HAP-1 (cell line): ENCODE measurements around the gene KLHL17.
A peak's percentile ranks its signal among the peaks of the same experiment; 100 is the strongest.

ENCODE experiments used
- DNase-seq, 2 experiments: peaks; one replicate each; pipeline ENCODE4 v3.0.0-alpha.2; 2016 to 2020; ENCODE audit warnings: low spot score in 2 of 2
- H3K27me3 ChIP-seq: fragments of 250-450 bp; sonication (Bioruptor Pico); 2 replicates; pipeline ENCODE4 v1.5.1; 2020; ENCODE audit warnings: low read depth, mild to moderate bottlenecking, moderate library complexity
- H3K36me3 ChIP-seq: fragments of 250-450 bp; sonication (Bioruptor Pico); replicated peaks from 2 replicates; pipeline ENCODE4 v1.5.1; 2020; ENCODE audit warnings: mild to moderate bottlenecking
- H3K4me1 ChIP-seq: fragments of 250-450 bp; sonication (Bioruptor Pico); 2 replicates; pipeline ENCODE4 v1.5.1; 2020; ENCODE audit warnings: mild to moderate bottlenecking
- H3K4me3 ChIP-seq: fragments of 250-450 bp; sonication (Bioruptor Pico); 2 replicates; pipeline ENCODE4 v1.5.1; 2020; ENCODE audit warnings: mild to moderate bottlenecking, moderate library complexity
- H3K9me3 ChIP-seq: fragments of 250-450 bp; sonication (Bioruptor Pico); 2 replicates; pipeline ENCODE4 v1.5.1; 2020; ENCODE audit warnings: mild to moderate bottlenecking, moderate library complexity
- in situ Hi-C: fragments of 300-500 bp; cut with MboI; formaldehyde crosslinking; loops from 3 replicates; pipeline ENCODE4 v1.14.3; 2020; ENCODE audit warnings: low sequenced_read_pairs, inconsistent platforms, mixed read lengths

The KLHL17 gene

GRCh38 chr1:958823-959730 is 1.3 kb upstream of the KLHL17 start, which contains the start of gene NOC2L:
NOC2L (minus strand) TSS chr1:959256; CDS start chr1:959240, 16 bp downstream.
- Histone ChIP-seq H3K4me3 (peak within 1 kb of the TSS; percentile 100), H3K36me3 (peaks cover 53% of the 10 kb centered on the region), H3K4me1 (peaks cover 8% of the 10 kb centered on the region; the same call in 1 of the 2 replicates), H3K9me3 (no peaks in the 10 kb centered on the region), H3K27me3 (no peaks in the 10 kb centered on the region)
- in situ Hi-C loops = no loop called here
- DNase-seq = peak; percentile 78 to 97

GRCh38 chr1:959731-960362 is 537 bp upstream of the KLHL17 start:
- in situ Hi-C loops = no loop called here

GRCh38 chr1:961132-961669 is 817 bp downstream of the KLHL17 start:
- in situ Hi-C loops = no loop called here
- no peaks in the 10 kb centered on the region for H3K27me3 ChIP-seq
- H3K36me3 ChIP-seq = peaks cover 44% of the 10 kb centered on the region
- DNase-seq = peak in 1 of 2 experiments; percentile 33
- peak overlapping the region; percentile 100 for H3K4me3 ChIP-seq
- H3K9me3 ChIP-seq = no peaks in the 10 kb centered on the region
- peaks cover 11% of the 10 kb centered on the region; the same call in 1 of the 2 replicates for H3K4me1 ChIP-seq

More at GRCh38 chr1:959731-960362, 537 bp upstream of the KLHL17 start:
- Histone ChIP-seq H3K36me3 (peaks cover 49% of the 10 kb centered on the region), H3K4me3 (peak overlapping the region; percentile 100), H3K9me3 (no peaks in the 10 kb centered on the region), H3K27me3 (no peaks in the 10 kb centered on the region), H3K4me1 (peaks cover 8% of the 10 kb centered on the region; the same call in 1 of the 2 replicates)
- DNase-seq = no peak

GRCh38 chr1:962381-963300 is 2.3 kb downstream of the KLHL17 start:
- Histone ChIP-seq H3K27me3 (no peaks in the 10 kb centered on the region), H3K36me3 (peaks cover 29% of the 10 kb centered on the region), H3K4me1 (peaks cover 20% of the 10 kb centered on the region), H3K9me3 (no peaks in the 10 kb centered on the region), H3K4me3 (no peak overlapping the region)
- DNase-seq = no peak
- in situ Hi-C loops = no loop called here

GRCh38 chr1:963301-963651 is 2.9 kb downstream of the KLHL17 start:
- H3K9me3 ChIP-seq = no peaks in the 10 kb centered on the region
- H3K4me3 ChIP-seq = no peak overlapping the region
- DNase-seq = no peak
- no peaks in the 10 kb centered on the region for H3K27me3 ChIP-seq
- peaks cover 19% of the 10 kb centered on the region for H3K4me1 ChIP-seq
- peaks cover 29% of the 10 kb centered on the region for H3K36me3 ChIP-seq
- in situ Hi-C loops = no loop called here

GRCh38 chr1:963746-964525 is 3.6 kb downstream of the KLHL17 start:
- no peak overlapping the region for H3K4me3 ChIP-seq
- peaks cover 19% of the 10 kb centered on the region for H3K4me1 ChIP-seq
- peaks cover 29% of the 10 kb centered on the region for H3K36me3 ChIP-seq
- H3K9me3 ChIP-seq = no peaks in the 10 kb centered on the region
- no peak for DNase-seq
- in situ Hi-C loops = no loop called here
- no peaks in the 10 kb centered on the region for H3K27me3 ChIP-seq

GRCh38 chr1:964691-965525 is 4.5 kb downstream of the KLHL17 start:
- Histone ChIP-seq H3K9me3 (no peaks in the 10 kb centered on the region), H3K36me3 (peaks cover 29% of the 10 kb centered on the region), H3K4me3 (no peak overlapping the region), H3K27me3 (no peaks in the 10 kb centered on the region), H3K4me1 (peaks cover 19% of the 10 kb centered on the region)
- in situ Hi-C loops = no loop called here
- no peak for DNase-seq

- no peak for DNase-seq
- no peaks in the 10 kb centered on the region for H3K9me3 ChIP-seq
- H3K36me3 ChIP-seq = peaks cover 29% of the 10 kb centered on the region
- peaks cover 19% of the 10 kb centered on the region for H3K4me1 ChIP-seq
- no peak overlapping the region; the same call in 1 of the 2 replicates for H3K4me3 ChIP-seq
- H3K27me3 ChIP-seq = no peaks in the 10 kb centered on the region
- in situ Hi-C loops = no loop called here
Observed at GRCh38 chr1:965526-966134, 5.2 kb downstream of the KLHL17 start.

GRCh38 chr1:966135-966703 is 5.8 kb downstream of the KLHL17 start, which contains the start of gene PLEKHN1:
PLEKHN1 (plus strand) TSS chr1:966482; CDS start chr1:966532, 50 bp downstream.
- in situ Hi-C loops = no loop called here
- H3K4me3 ChIP-seq = peak within 1 kb of the TSS; percentile 44
- DNase-seq = peak in 1 of 2 experiments; percentile 65
- H3K9me3 ChIP-seq = no peaks in the 10 kb centered on the region
- no peaks in the 10 kb centered on the region for H3K27me3 ChIP-seq
- H3K36me3 ChIP-seq = peaks cover 29% of the 10 kb centered on the region
- peaks cover 19% of the 10 kb centered on the region for H3K4me1 ChIP-seq

- peaks cover 29% of the 10 kb centered on the region for H3K36me3 ChIP-seq
- peak; percentile 65 to 85 for DNase-seq
- in situ Hi-C loops = no loop called here
- no peaks in the 10 kb centered on the region for H3K27me3 ChIP-seq
- peaks cover 14% of the 10 kb centered on the region for H3K4me1 ChIP-seq
- no peaks in the 10 kb centered on the region for H3K9me3 ChIP-seq
- peak overlapping the region; percentile 44 for H3K4me3 ChIP-seq
Observed at GRCh38 chr1:966704-967300, 6.4 kb downstream of the KLHL17 start.
